ENCODE results near the gene RAB5IF.
"Not testable (repeated sequence)": the region's sequence is repeated elsewhere in the genome, so short reads cannot be mapped to it uniquely, and the experiment has no call there.

RAB5IF gene

GRCh38 chr20:36605399-36606157 is at the start of gene RAB5IF:
Gene RAB5IF, plus strand, starts transcription at chr20:36605779. Its CDS starts 173 bp downstream, at chr20:36605952.
- DNase-seq, result peak; percentile 98

- no peak for DNase-seq
These were observed 42.9 kb upstream of the RAB5IF start for GRCh38 chr20:36562724-36563123.

- DNase-seq, result no peak
These were observed 42.2 kb upstream of the RAB5IF start for GRCh38 chr20:36563374-36563773.

GRCh38 chr20:36564078-36564725 is 41.4 kb upstream of the RAB5IF start:
- DNase-seq, result not testable (repeated sequence)

GRCh38 chr20:36564726-36565121 is 40.9 kb upstream of the RAB5IF start:
- DNase-seq, result not testable (repeated sequence)

- DNase-seq, result no peak
These were observed 40.1 kb upstream of the RAB5IF start for GRCh38 chr20:36565520-36565919.

GRCh38 chr20:36569847-36570429 is 35.6 kb upstream of the RAB5IF start:
- DNase-seq, result peak; percentile 14

- no peak for DNase-seq
These were observed 33.7 kb upstream of the RAB5IF start for GRCh38 chr20:36571564-36572504.

- peak; percentile 47 for DNase-seq
These were observed 32.9 kb upstream of the RAB5IF start for GRCh38 chr20:36572701-36573102.

- DNase-seq, result peak; percentile 58
These were observed 32.3 kb upstream of the RAB5IF start, which contains the start of gene TGIF2 for GRCh38 chr20:36573103-36573797. Gene TGIF2, plus strand, starts transcription at chr20:36573597. Its CDS starts 5,178 bp downstream, at chr20:36578775.

- DNase-seq, result peak; percentile 46
These were observed 31.7 kb upstream of the RAB5IF start for GRCh38 chr20:36573798-36574365.

- DNase-seq, result peak; percentile 26
These were observed 31.0 kb upstream of the RAB5IF start for GRCh38 chr20:36574366-36575135.

- no peak for DNase-seq
These were observed 29.5 kb upstream of the RAB5IF start for GRCh38 chr20:36576081-36576445.

GRCh38 chr20:36578356-36579041 is 27.1 kb upstream of the RAB5IF start:
- no peak for DNase-seq

GRCh38 chr20:36579996-36580545 is 25.5 kb upstream of the RAB5IF start:
- no peak for DNase-seq

GRCh38 chr20:36582322-36582721 is 23.3 kb upstream of the RAB5IF start:
- DNase-seq, result no peak

GRCh38 chr20:36582821-36583220 is 22.8 kb upstream of the RAB5IF start:
- no peak for DNase-seq

GRCh38 chr20:36584018-36584481 is 21.5 kb upstream of the RAB5IF start:
- no peak for DNase-seq

GRCh38 chr20:36585410-36586125 is 20.0 kb upstream of the RAB5IF start:
- no peak for DNase-seq

All from MV-4-11 (cell line).